ENCODE data around the gene HSD3B7.
"Not testable (repeated sequence)": the region's sequence is repeated elsewhere in the genome, so short reads cannot be mapped to it uniquely, and the experiment has no call there.

Gene HSD3B7

DNA sequence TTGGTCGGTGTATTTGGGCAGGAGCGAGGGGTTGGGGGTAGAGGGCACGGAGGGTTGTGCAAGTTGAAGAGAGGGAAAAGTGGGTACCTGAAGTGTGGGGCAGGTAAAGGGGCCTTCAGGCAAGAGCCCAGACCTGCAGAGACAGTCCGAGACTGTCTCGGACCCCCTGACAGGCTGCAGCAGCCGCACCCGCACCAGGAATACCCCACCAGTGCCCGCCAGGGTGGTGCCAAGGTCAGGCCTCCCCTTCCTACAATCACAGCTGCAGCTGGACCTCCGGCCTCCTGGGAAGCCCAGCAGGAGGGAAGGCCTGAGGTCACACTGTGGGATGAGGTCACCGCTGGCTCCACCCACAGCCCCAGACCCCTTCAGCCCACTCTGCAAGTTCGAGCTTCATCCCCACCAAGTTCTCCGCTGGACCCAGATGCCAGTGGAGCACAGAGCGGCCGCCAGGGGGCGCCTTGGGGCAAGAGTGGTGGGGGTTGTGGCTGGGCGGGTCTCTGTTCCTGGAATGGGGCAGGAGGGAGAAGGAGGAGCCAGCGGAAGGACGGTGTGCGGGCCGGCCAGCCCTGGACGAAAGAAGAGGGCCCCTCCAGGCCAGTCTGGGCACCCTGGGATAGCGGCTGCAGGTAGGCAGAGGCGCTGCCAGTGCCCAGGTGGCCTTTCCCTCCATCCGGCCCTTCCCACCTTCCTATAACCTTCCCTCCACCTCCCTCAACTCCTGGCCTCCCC, at the start of gene HSD3B7:
TSS of gene HSD3B7 (plus strand) at position 539 of the 732 bp plus-strand sequence. CDS start 452 bp downstream, outside the sequence.
- no peak for FAIRE-seq

DNA sequence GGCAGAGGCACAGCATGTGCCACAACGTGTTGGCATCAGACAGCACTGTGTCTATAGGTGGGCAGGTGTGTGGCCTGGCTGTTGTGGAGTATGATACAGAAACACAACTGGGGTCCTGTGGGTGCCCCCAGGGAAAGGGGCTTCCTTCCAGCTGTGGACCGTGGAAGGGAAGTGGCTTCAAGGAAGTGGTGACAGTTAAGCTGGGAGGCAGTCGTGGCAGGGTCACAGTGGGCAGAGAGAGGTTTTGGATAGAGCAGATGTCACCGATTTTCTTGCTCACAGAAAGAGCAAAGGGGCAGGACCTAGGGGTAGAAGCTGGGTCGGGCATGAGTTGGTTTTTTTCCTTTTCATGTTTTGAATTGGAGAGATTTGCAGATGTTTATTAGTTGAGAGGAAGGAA, 47.3 kb upstream of the HSD3B7 start:
- no peak for FAIRE-seq

DNA sequence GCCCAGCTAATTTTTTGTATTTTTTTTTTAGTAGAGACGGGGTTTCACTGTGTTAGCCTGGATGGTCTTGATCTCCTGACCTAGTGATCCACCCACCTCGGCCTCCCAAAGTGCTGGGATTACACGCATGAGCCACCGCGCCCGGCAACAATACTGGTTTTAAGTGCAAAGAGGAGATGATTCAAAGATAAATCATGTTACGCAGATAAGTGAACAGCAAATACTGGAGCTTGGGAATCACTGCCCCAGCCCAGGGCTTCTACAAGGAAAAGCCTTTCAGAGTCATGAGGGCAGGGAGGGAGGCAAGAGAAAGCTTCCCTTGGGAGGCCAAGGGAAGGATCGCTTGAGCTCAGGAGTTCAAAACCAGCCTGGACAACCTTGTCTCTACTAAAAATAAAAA, 45.4 kb upstream of the HSD3B7 start:
- not testable (repeated sequence) for FAIRE-seq

DNA sequence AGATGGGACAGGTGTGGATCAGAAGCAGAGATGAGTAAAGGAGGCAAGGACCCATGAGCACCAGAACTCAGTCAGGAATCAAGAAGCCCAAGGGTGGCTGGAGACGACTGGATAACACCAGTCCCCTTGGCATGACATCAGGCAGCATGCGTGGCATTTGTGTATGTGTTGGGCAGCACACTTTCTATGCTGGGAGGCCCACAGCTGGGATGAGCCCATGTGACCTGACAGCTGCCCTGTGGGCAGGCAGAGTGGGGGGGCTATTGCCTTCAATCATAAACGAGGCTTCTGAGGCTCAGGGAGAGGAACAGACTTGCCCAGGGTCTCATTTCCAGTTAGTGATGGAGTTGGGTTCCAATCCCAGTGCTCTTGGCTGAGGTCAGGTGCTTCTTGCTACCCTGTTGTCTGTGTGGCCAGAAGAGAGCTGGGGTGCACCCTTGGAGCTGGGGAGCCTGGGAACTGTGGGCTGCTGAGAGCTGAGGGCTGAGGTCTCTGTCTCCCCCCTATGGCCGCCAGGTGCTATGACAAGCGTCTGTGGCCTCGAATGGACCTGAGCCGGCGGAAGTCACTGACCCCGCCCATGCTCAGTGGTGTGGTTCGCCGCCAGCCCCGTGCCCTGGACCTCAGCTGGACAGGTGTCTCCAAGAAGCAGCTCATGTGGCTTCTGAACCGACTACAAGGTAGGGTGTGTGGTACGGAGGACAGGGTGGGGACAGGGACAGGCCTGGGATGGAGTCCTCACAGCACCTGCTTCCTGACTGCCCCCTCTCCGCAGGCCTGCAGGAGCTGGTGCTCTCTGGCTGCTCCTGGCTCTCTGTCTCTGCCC, 43.2 kb upstream of the HSD3B7 start:
- FAIRE-seq, result no peak

DNA sequence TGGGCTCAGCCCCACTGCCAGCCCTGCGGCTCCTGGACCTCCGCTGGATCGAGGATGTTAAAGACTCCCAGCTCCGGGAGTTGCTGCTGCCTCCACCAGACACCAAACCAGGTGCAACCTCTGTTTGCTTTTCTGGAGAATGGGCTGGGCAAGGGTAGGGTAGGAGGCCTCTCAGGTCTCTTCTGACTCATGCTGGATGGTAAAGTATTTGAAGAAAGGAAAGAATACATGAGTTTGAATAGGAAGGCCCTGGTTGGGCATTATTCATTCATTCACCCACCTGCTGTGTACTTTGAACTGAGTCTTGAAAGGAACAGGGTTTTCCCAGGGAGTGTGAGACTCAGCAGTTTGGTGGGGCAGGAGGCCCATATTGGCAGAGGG, 42.6 kb upstream of the HSD3B7 start:
- FAIRE-seq, result no peak

DNA sequence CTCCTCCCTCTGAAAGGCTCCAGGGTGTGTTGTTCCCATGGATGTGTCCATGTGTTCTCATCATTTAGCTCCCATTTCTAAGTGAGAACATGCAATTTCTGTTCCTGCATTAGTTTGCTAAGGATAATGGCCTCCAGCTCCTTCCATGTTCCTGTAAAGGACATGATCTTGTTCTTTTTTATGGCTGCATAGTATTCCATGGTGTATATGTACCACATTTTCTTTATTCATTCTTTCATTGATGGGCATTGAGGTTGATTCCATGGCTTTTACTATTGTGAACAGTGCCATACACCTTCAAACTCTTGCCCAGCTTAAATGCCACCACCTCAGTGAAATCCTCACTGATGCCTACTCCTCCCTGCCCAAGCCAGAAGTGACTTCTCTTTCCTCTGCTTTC, 40.7 kb upstream of the HSD3B7 start:
- FAIRE-seq, result no peak

DNA sequence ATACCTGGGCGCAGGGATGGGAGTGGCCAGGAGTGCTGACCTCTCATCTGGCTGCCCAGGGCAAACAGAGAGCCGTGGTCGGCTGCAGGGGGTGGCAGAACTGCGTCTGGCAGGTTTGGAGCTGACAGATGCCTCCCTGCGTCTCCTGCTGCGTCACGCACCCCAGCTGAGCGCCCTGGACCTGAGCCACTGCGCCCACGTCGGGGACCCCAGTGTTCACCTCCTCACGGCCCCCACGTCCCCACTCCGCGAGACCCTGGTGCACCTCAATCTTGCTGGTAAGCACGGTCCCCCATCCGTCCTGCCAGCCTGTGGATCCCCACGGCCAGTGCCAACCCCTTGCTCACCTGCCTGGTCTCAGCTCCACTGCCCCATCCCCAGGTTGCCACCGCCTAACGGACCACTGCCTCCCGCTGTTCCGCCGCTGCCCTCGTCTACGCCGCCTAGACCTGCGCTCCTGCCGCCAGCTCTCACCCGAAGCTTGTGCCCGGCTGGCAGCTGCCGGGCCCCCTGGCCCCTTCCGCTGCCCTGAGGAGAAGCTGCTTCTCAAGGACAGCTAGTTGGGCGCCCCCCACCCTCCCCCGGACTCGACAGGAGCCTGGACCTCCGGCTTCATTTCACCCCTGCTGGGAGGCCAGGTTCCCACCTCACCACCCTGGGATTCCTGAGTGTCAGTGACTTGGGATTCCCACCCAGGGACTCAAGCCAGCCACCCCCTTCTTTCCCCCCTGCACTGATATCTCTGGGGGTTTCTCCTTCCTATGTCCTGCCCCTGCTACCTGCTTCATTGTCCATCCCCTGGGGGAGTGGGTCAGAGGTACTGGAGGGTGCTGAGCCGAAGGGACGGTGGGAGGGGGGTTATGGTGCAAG, 38.1 kb upstream of the HSD3B7 start:
- FAIRE-seq, result no peak

DNA sequence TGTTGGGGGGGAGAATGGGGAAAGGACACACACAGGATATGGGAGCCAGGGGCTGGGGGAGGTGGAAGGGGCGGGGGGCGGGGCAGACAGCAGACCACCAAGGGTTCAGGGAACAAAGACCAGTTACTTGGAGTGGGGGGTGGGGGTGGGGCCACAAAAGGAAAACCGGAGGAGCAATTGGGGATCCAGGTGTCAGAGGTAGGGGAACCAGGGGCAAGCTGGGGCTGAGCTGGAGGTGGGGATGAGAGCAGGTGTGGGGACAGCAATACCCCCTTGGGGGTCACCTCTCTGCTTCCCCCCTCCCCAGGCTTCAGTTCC, 37.5 kb upstream of the HSD3B7 start:
- no peak for FAIRE-seq

DNA sequence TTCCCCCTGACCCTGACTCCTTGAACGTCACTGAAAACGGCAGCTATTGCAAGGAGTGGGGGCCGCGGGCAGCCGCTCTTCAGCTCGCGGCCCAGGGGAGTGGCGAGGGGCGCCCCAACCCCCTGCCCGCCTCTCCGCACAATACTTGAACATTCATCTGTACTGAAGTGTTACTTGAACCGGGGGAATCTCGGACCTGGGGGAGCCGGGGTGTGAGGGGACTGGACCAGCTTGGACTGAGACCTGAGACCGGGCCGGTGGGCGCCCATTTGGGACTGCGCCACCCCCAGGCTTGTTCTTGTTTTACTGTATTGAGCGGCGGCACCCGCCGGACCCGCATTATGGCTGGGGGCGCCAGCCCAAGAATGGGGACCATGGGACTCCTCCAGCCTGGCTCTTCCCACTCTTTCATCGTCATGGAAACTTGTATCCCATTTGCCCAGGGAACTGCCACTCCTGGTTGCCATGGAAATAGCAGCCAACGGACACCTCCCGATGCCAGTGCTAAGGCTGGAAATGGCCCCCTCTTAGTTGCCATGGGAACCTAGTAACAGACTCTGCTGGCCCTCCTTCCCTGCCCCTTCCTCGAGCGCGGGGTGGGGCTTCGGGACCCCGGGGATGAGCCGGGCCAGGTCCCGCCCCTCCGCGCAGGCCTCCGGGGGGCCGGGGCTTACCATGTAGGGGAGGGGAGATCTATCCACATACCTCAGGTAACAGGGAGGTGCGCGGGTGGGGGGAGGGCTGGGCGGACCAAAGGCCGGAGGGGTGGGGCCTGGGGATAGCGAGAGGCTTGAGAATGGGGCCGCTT, 36.9 kb upstream of the HSD3B7 start:
- no peak for FAIRE-seq

DNA sequence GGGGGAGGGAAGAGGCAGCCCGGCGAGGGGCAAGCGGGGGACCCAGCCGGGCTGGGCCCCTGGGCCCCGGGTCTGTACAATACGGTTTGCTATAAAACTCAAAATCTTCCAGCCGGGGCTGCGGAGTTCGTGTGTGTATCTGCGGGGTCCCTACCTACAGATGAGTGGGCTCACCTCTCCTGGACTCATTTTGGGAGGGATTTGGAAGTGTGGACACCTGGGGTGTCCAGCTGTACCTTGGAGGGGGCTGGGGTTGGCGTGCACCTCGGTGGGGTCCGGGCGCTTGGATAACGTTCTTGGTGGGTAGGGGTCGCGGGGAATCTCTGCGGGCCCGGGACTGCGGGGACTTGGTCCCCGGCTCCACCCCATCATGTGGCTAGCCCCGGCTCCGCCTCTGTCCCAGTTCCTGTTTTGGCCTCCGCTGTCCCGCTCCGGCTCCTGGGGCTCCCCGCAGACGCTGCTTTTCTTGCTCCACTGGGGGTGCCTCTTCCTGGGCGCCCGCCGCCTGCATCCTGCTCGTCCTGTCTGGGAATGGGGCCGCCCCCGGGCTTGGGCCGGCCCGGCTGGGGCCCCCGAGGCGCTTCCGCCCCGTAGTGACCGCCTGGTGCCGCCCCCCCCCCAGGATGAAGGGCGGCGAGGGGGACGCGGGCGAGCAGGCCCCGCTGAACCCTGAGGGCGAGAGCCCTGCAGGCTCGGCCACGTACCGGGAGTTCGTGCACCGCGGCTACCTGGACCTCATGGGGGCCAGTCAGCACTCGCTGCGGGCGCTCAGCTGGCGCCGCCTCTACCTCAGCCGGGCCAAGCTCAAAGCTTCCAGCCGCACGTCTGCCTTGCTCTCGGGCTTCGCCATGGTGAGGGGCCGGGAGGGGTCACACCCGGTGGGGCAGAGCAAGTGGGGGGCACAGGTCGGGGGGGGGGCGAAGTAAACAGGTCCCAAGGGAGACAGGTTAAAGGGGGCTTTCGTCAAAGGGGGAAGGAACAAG, 36.0 kb upstream of the HSD3B7 start, which contains the start of gene ORAI3:
TSS of gene ORAI3 (plus strand) at position 402 of the 983 bp plus-strand sequence. CDS start at position 624, 222 bp downstream.
- FAIRE-seq, result no peak

DNA sequence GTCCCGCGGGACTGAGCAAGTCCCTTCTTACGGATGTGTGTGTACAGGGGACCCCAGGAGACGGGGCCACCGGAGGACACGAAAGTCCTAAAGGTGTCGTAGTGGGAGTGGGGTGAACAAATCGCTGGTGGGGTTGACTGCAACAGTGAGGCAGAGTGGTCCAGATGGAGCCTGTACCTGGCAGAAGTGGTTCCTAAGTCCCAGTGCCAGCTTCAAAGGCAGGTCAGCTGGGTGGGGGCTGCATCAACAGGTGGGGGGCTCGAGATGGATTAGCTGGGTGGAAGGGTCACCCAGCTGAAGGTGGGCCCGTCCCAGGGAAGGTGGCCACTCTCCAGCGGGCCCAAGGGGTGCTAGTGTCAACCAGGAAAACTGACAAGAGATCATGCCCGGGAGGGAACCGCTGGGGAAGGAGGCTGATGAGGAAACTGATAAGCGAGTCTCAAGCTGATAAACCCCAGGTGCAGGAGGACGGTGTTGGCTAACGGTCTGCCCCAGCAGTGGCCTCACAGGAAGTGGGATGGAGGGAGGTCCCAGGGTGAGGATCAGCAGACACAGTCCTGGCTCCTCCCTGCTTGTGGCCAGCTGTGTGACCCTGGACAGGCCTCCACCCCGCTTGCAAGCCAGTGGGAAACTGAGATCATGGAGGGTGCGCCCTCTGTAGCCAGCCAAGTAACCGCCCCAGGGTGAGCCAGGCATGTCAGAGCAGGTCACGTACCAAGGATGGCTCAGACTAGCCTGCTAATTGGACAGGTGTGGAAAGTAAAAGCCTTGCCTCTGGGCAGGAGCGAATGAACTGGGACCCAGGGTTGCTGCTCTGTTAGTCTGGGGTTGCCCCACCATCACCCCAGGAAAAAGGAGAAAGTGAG, 35.1 kb upstream of the HSD3B7 start:
- no peak for FAIRE-seq

DNA sequence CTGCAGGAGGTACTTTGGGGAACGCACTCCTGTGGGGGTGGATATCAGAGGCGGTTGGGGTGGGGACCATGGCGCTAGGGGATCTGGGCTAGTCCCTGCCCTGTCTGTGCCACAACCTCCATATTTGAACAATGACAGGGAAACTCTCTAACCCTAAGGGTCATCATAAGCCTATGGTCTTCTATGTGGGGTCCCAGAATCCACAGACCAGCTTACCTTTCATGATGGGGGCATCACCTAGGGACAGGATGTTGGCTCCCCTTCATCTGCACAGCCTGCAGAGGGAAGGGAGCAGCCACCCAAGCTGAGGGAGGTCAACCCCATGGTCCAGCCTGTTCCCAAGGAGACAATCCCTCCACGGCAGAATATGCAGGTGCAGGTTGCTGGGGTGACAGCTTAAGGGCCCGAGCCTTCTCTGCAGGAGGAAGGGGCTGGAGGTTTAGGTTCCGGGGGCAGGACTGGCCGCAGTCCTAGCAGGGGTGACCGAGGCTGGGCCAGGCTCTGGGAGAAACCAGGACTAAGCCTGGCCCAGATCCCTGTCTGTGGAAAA, 34.4 kb upstream of the HSD3B7 start:
- no peak for FAIRE-seq

DNA sequence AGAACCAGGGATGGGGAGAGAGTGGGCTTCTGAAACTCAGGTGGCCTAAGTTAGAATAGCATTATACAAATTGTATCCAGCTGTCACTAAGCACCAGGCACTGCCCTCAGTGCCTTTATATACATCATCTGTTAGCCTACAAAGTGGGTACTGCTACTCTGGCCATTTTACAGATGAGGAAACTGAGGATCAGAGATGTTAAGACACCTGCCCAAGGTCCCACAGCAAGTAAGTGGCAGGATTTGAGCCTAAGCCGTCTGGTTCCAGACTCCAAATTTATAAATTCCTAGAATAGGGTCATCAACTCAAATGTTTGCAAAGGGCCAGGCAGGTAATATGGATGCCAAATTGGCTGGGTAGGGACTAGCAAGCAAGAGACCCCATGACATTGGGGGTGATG, 33.8 kb upstream of the HSD3B7 start:
- no peak for FAIRE-seq

DNA sequence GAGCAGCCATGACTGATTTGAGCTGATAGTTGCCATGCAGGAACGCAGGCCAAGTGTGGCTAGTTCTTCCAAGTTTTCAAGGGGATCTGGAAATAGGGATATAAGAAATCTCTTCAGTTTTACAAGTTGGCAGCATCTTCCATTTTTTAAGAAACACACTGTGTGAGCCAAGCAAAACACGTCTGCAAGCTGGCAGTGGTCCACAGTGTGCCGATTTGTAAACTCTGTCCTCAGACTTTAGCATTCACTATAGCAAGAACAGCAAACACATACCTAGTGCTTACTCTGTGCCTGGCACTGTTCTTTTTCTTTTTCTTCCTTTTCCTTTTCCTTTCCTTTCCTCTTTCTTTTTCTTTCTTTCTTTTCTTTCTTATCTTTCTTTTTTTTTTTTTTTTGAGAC, 33.3 kb upstream of the HSD3B7 start:
- no peak for FAIRE-seq

DNA sequence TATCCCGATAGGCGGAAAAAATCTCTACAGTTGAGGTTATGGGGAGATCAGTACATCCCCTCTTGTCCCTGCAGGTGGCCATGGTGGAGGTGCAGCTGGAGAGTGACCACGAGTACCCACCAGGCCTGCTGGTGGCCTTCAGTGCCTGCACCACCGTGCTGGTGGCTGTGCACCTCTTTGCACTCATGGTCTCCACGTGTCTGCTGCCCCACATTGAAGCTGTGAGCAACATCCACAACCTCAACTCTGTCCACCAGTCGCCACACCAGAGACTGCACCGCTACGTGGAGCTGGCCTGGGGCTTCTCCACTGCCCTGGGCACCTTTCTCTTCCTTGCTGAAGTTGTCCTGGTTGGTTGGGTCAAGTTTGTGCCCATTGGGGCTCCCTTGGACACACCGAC, 31.9 kb upstream of the HSD3B7 start:
- no peak for FAIRE-seq

DNA sequence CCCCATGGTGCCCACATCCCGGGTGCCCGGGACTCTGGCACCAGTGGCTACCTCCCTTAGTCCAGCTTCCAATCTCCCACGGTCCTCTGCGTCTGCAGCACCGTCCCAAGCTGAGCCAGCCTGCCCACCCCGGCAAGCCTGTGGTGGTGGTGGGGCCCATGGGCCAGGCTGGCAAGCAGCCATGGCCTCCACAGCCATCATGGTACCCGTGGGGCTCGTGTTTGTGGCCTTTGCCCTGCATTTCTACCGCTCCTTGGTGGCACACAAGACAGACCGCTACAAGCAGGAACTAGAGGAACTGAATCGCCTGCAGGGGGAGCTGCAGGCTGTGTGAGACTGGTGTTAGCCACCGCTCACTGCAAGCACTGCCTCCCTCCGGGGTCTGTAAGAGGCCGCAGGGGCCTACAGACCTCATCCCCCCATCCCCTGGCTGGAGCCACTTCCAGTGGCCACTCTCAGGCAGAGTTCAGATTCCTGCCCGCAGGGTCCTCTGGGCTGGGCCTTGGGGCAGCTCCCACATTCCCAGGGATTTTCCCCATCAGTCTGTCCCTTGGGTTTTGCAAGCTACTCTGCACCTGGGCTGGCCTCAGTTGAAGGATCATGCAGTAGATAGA, 31.4 kb upstream of the HSD3B7 start:
- no peak for FAIRE-seq

DNA sequence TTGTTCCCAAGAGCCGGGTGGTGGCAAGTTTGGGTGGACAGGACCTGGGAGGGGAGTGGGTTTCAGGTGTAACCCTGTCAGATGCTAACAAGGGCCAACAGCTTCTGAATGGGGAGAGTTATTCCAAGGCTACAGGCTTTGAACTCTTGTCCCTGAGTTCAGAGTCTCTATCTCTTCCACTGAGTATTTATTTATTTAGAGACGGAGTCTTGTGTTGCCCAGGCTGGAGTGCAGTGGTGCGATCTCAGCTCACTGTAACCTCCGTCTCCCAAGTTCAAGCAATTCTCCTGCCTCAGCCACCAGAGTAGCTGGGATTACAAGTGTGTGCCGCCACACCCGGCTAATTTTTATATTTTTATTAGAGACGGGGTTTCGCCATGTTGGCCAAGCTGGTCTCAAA, 30.0 kb upstream of the HSD3B7 start:
- FAIRE-seq, result no peak

DNA sequence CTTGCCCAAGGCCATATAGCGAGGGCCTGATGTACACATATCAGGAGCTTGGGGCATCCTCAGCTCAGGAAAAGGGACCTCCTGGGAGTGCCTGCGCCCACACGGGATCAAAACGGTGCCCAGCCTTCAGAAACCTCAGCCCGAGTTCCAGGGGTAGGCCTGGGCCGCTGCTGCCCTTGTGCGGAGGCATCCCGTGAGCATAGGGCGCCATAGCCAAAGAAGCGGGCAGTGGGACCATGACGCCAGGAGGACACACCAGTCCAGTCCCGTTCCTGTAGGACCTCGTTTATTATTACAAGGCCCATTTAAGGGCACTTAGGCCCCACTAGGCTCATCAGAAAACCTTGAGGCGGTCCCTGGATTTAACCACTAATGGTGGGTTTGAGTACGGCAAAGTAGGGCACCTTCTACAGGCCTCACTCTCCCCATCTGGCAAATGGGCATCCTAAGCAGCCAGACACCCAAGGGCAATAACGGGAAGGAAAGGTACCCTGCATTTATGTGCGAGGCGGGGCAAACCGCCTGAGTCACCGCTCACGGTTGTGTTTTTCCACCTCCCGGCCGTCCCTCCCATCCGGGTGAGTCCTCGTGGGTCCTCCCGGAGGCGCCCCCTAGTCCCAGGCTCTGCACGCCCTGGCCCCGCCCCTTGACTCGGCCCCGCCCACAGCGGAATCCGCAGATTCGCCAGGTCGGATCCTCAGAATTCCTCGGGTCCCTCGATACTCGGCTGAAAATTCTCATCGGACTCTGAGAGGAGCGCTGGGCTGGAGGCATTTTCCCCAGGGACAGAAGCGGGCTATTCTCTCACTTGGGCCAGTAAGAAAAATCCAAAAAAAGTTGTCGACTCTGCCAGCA, 28.2 kb upstream of the HSD3B7 start:
- FAIRE-seq, result no peak

All from colon (tissue), 2 donors.